ENCODE measurements around the gene SENP5.
A peak's percentile ranks its signal among the peaks of the same experiment; 100 is the strongest.
"Not testable (repeated sequence)": the region's sequence is repeated elsewhere in the genome, so short reads cannot be mapped to it uniquely, and the experiment has no call there.

SENP5 gene, protein sequence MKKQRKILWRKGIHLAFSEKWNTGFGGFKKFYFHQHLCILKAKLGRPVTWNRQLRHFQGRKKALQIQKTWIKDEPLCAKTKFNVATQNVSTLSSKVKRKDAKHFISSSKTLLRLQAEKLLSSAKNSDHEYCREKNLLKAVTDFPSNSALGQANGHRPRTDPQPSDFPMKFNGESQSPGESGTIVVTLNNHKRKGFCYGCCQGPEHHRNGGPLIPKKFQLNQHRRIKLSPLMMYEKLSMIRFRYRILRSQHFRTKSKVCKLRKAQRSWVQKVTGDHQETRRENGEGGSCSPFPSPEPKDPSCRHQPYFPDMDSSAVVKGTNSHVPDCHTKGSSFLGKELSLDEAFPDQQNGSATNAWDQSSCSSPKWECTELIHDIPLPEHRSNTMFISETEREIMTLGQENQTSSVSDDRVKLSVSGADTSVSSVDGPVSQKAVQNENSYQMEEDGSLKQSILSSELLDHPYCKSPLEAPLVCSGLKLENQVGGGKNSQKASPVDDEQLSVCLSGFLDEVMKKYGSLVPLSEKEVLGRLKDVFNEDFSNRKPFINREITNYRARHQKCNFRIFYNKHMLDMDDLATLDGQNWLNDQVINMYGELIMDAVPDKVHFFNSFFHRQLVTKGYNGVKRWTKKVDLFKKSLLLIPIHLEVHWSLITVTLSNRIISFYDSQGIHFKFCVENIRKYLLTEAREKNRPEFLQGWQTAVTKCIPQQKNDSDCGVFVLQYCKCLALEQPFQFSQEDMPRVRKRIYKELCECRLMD

DNA sequence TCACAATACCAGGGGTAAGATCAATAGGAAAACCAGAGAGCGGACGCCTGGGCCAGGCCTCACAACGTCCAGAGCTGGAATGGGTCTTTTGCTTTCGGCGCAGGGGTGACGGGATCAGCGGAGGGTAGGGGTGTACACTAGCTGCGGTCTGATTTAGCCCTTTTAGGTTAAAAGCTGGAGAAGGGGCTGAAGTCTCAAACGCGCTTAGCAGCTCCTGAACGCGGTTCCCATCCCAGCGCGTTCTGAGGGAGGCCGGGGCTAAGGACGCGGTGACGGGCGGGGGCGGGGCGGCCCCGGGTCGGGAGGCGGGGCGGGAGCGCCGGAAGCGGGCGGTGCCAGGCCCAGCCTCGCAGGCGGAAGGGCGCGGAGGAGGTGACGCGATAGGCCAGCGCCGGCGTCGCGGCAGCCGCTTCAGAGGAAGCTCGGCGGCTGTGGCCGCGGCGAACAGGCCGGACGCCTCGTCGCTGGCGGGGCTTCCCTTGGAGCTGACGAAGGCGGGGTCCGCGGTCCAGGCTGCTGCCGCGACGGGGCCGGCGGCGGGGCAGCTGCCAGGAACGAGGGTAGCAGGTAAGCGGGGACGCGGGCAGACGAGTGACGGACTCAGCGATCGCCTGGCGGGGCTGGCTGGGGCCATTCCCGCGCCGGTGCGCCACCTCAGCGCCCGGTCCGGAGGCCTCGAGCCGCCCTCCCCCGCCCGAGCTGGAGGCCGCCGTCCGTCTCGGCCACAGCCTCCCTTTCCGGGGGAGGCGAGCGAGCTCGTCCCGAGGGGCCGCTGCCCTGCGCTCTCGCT, at the start of gene SENP5:
TSS of gene SENP5 (plus strand) at position 414 of the 790 bp plus-strand sequence. CDS start 17,262 bp downstream, outside the sequence.
- peak; percentile 97 for DNase-seq (ENCODE audit: low spot score)
- TF ChIP-seq, protein P1, sequence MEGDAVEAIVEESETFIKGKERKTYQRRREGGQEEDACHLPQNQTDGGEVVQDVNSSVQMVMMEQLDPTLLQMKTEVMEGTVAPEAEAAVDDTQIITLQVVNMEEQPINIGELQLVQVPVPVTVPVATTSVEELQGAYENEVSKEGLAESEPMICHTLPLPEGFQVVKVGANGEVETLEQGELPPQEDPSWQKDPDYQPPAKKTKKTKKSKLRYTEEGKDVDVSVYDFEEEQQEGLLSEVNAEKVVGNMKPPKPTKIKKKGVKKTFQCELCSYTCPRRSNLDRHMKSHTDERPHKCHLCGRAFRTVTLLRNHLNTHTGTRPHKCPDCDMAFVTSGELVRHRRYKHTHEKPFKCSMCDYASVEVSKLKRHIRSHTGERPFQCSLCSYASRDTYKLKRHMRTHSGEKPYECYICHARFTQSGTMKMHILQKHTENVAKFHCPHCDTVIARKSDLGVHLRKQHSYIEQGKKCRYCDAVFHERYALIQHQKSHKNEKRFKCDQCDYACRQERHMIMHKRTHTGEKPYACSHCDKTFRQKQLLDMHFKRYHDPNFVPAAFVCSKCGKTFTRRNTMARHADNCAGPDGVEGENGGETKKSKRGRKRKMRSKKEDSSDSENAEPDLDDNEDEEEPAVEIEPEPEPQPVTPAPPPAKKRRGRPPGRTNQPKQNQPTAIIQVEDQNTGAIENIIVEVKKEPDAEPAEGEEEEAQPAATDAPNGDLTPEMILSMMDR (IDR thresholded peaks at IDR 0.05; ENCODE audit: borderline replicate concordance, control extremely low read depth, extremely low read depth, insufficient read depth, missing control alignments) = no peak
- in situ Hi-C loops (cut with MboI; ENCODE audit: low sequenced_read_pairs, unreplicated experiment) = no loop called here

DNA sequence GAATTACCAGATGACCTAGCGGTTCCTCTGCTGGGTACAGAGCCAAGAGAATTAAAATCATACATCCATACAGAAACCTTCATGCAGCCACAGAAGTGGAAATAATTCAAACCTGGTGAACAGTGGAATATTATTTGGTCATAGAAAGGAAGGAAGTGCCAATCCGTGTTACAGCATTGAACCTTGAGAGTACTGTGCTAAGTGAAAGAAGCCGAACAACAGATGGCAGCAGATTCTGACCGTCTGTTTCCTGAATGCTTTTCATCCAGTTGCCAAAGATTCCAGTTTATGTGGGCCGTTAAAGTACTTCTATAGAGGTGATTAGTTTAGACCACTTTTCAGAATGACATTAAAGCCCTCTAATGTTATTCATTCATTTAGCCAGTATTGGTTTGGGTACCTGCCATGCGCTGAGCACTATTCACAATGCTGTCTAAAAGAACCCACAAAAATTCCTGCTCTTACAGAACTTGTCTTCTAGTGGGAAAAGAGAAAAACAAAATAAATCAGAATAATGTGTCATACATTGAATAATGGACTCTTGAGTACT, 45.8 kb upstream of the SENP5 start:
- TF ChIP-seq, protein P1 (IDR thresholded peaks at IDR 0.05; ENCODE audit: borderline replicate concordance, control extremely low read depth, extremely low read depth, insufficient read depth, missing control alignments) = no peak

DNA sequence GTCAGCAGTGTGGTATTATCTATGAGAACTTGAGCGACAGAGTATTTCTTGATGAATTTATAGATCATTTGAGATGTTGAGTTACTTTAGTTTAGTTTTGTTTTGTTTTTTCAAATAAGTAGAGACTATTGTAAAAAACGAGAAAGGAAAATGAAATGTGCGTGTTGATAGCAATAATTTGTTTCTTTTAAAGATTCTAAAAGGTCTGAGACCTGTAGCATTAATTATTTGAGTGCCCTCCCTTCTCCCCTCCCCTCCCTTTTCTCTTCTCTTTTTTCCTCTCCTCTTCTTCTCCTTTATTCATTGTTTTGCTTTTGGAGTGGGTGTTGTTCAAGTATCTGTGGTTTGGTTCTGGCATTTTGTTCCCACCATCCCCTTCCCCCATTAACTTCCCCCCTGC, 38.1 kb upstream of the SENP5 start:
- DNase-seq (ENCODE audit: low spot score) = not testable (repeated sequence)
- in situ Hi-C loops (cut with MboI; ENCODE audit: low sequenced_read_pairs, unreplicated experiment) = loop anchor here (25.0 kb wide), 1 partner anchor 358 kb away; no protein-coding TSS in a partner anchor

More for the DNA sequence above, 45.8 kb upstream of the SENP5 start:
- DNase-seq (ENCODE audit: low spot score) = no peak
- in situ Hi-C loops (cut with MboI; ENCODE audit: low sequenced_read_pairs, unreplicated experiment) = no loop called here

DNA sequence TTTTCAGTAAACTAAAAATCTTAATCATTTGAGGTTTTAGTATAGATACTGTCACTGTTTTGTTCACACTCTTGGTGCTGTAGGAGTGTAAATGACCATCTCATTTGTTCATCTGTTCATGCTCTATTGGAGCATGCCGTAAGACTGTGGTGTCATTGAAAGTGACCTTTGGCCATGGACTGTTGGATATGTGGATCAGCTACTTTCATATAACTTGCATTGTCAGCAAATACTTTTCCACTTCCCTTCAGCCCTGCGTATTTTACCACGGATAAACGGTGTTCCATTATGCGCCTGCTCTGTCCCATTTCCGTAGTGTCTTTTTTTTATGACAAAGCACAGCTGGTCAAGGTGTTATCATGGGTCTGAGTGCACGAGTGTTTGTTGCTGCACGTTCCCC, 32.6 kb upstream of the SENP5 start:
- TF ChIP-seq, protein P1 (IDR thresholded peaks at IDR 0.05; ENCODE audit: borderline replicate concordance, control extremely low read depth, extremely low read depth, insufficient read depth, missing control alignments) = no peak
- in situ Hi-C loops (cut with MboI; ENCODE audit: low sequenced_read_pairs, unreplicated experiment) = loop anchor here (25.0 kb wide), 1 partner anchor 352 kb away; no protein-coding TSS in a partner anchor
- no peak for DNase-seq (ENCODE audit: low spot score)

DNA sequence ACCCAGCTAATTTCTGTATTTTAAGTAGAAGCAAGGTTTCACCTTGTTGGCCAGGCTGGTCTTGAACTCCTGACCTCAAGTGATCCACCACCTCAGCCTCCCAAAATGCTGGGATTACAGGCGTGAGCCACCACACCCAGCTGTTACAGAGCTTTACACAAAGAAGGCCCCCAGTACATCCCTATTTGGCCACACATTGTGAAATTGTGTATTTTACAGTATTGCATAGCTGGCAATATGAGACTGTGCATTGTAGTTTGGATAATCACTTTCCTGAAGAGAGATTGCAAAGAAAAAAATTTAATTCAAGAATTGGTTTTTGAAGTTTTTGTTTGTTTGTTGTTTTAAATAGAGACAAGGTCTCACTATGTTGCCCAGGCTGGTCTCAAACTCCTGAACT, 31.1 kb upstream of the SENP5 start:
- DNase-seq (ENCODE audit: low spot score) = not testable (repeated sequence)
- in situ Hi-C loops (cut with MboI; ENCODE audit: low sequenced_read_pairs, unreplicated experiment) = loop anchor here (25.0 kb wide), 1 partner anchor 351 kb away; no protein-coding TSS in a partner anchor

DNA sequence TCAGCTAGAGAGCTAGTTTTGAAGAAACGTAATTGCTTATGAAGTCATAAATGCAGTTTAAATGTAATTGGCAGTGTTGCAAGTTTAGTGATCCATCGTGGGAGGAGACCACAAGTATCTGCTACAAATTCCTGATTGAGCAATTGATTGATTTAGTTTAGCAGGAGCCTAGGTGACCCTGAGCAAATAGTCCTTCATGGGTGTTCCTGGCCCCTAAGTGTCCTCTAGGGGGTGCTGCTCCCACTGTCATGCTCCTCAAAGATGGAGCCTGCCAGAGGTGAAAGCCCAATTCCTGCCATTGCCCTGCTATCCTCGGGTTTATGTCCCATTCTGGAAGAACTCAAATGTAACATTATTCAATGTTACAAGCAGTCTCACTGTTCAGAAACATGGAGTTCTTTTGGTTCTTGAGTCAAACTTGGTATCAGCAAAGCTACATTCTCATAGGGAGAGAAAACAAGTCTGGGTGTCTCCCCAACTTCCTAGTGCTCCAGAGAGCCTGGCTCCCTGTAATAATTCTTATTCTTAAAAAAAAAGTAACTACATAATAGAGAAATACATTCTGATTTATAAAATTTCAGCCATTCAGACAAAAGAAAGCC, 29.8 kb upstream of the SENP5 start:
- TF ChIP-seq, protein P1 (IDR thresholded peaks at IDR 0.05; ENCODE audit: borderline replicate concordance, control extremely low read depth, extremely low read depth, insufficient read depth, missing control alignments) = peak; percentile 72
- peak; percentile 80 for DNase-seq (ENCODE audit: low spot score)
- in situ Hi-C loops (cut with MboI; ENCODE audit: low sequenced_read_pairs, unreplicated experiment) = loop anchor here (25.0 kb wide), 1 partner anchor 349 kb away; no protein-coding TSS in a partner anchor

DNA sequence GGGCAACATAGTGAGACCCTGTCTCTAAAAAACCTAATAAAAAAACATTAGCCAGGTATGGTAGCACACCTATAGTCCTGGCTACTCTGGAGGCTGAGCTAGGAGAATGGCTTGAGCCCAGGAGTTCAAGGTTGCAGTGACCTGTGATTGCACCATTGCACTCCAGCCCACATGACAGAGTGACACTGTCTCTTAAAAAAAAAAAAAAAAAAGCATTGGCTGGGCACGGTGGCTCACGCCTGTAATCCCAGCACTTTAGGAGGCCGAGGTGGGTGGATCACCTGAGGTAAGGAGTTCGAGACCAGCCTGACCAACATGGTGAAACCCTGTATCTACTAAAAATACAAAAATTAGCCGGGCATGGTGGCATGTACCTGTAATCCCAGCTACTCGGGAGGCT, 28.4 kb upstream of the SENP5 start:
- not testable (repeated sequence) for DNase-seq (ENCODE audit: low spot score)
- in situ Hi-C loops (cut with MboI; ENCODE audit: low sequenced_read_pairs, unreplicated experiment) = loop anchor here (25.0 kb wide), 1 partner anchor 348 kb away; no protein-coding TSS in a partner anchor

All from GM13976 (cell line).